Measurements from ENCODE around the gene DRC1.
A peak's percentile ranks its signal among the peaks of the same experiment; 100 is the strongest.

The DRC1 gene

GRCh38 chr2:26394694-26395093, 7.0 kb upstream of the DRC1 start:
- TF ChIP-seq CTCF (IDR thresholded peaks at IDR 0.05; ENCODE audit: insufficient read depth, low read length) (no peak), POLR2AphosphoS5 (IDR thresholded peaks at IDR 0.05; ENCODE audit: low read depth) (no peak), SPI1 (IDR thresholded peaks at IDR 0.05; ENCODE audit: borderline replicate concordance, low read depth) (no peak), REST (IDR thresholded peaks at IDR 0.05; ENCODE audit: insufficient replicate concordance, low read depth) (no peak), GABPA (IDR thresholded peaks at IDR 0.05; ENCODE audit: low read depth) (no peak)
- H3K27me3 ChIP-seq (ENCODE audit: insufficient read depth, poor library complexity, severe bottlenecking) = no peaks in the 10 kb centered on the region
- no peak for DNase-seq (ENCODE audit: low read depth in 1 of 2, low spot score in 1 of 2)

GRCh38 chr2:26395394-26395793, 6.3 kb upstream of the DRC1 start:
- H3K27me3 ChIP-seq (ENCODE audit: insufficient read depth, poor library complexity, severe bottlenecking) = no peaks in the 10 kb centered on the region
- H3K27ac ChIP-seq (replicated peaks) = peak overlapping the region; percentile 54
- peak in 1 of 2 experiments; percentile 44 for DNase-seq (ENCODE audit: low read depth in 1 of 2, low spot score in 1 of 2)
- TF ChIP-seq POLR2AphosphoS5 (IDR thresholded peaks at IDR 0.05; ENCODE audit: low read depth) (no peak), CTCF (IDR thresholded peaks at IDR 0.05; ENCODE audit: insufficient read depth, low read length) (no peak), SPI1 (IDR thresholded peaks at IDR 0.05; ENCODE audit: borderline replicate concordance, low read depth) (no peak), REST (IDR thresholded peaks at IDR 0.05; ENCODE audit: insufficient replicate concordance, low read depth) (no peak), GABPA (IDR thresholded peaks at IDR 0.05; ENCODE audit: low read depth) (no peak)
- H3K4me3 ChIP-seq (replicated peaks; ENCODE audit: insufficient read depth, low read length) = no peak overlapping the region

More at GRCh38 chr2:26394694-26395093, 7.0 kb upstream of the DRC1 start:
- no peak overlapping the region for H3K4me3 ChIP-seq (replicated peaks; ENCODE audit: insufficient read depth, low read length)
- H3K27ac ChIP-seq (replicated peaks) = no peak overlapping the region; the same call in 1 of the 2 replicates

GRCh38 chr2:26396734-26397298, 4.9 kb upstream of the DRC1 start:
- peak; percentile 58 to 84 for DNase-seq (ENCODE audit: low read depth in 1 of 2, low spot score in 1 of 2)
- no peak overlapping the region for H3K4me3 ChIP-seq (replicated peaks; ENCODE audit: insufficient read depth, low read length)
- peak overlapping the region; percentile 54 for H3K27ac ChIP-seq (replicated peaks)
- TF ChIP-seq POLR2AphosphoS5 (IDR thresholded peaks at IDR 0.05; ENCODE audit: low read depth) (peak; percentile 90), SPI1 (IDR thresholded peaks at IDR 0.05; ENCODE audit: borderline replicate concordance, low read depth) (no peak), GABPA (IDR thresholded peaks at IDR 0.05; ENCODE audit: low read depth) (peak; percentile 18; the same call in 1 of the 2 replicates), CTCF (IDR thresholded peaks at IDR 0.05; ENCODE audit: insufficient read depth, low read length) (no peak), REST (IDR thresholded peaks at IDR 0.05; ENCODE audit: insufficient replicate concordance, low read depth) (no peak)
- H3K27me3 ChIP-seq (ENCODE audit: insufficient read depth, poor library complexity, severe bottlenecking) = no peaks in the 10 kb centered on the region

Data from HL-60 (cell line).